Measurements from ENCODE around the gene POLR2I. TPM values are rescaled to one million over a fixed set of nuclear protein-coding genes. Genes with fewer than 3 reads are reported as not detected.

The POLR2I gene
- total and polyA plus RNA-seq, 2 experiments from 2014 or later, result 64.5 to 229 TPM

DNA sequence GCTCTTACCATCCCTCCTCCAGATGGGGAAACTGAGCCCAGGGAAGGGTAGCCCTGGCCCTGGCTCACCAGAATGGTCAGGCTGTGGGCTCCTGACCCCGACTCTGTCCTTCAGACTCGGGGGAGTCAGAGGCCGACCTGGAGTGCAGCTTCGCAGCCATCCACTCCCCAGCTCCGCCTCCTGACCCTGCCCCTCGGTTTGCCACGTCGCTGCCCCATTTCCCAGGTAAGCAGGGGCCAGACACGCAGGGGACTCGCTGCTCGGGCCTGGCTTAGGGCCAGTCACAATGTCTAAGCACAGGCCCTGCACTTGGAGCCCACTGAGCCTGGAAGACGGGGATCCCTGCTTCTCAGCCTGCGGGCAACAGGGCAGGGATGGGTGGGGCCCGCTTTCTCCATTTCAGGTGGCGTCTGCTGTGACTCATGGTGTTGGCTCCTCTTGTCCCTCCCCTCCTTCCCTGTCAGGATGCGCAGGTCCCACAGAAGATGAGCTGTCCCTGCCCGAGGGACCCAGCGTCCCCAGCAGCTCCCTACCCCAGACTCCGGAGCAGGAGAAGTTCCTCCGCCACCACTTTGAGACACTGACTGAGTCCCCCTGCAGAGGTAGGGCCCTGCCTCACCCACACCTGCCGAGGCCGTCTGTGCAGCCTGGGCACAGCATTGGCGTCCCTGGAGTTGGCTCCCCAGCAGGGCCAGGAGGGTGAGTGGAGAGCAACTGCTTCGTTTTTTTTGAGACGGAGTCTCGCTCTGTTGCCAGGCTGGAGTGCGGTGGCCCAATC is 12.9 kb downstream of the POLR2I start:
- H3K27ac ChIP-seq, result no peak overlapping the region
- peaks cover 12% of the 10 kb centered on the region for H3K4me1 ChIP-seq (ENCODE audit: low read depth)
- DNase-seq (ENCODE audit: low read depth in 1 of 2, low spot score in 1 of 2), result no peak
- TF ChIP-seq, protein P1, sequence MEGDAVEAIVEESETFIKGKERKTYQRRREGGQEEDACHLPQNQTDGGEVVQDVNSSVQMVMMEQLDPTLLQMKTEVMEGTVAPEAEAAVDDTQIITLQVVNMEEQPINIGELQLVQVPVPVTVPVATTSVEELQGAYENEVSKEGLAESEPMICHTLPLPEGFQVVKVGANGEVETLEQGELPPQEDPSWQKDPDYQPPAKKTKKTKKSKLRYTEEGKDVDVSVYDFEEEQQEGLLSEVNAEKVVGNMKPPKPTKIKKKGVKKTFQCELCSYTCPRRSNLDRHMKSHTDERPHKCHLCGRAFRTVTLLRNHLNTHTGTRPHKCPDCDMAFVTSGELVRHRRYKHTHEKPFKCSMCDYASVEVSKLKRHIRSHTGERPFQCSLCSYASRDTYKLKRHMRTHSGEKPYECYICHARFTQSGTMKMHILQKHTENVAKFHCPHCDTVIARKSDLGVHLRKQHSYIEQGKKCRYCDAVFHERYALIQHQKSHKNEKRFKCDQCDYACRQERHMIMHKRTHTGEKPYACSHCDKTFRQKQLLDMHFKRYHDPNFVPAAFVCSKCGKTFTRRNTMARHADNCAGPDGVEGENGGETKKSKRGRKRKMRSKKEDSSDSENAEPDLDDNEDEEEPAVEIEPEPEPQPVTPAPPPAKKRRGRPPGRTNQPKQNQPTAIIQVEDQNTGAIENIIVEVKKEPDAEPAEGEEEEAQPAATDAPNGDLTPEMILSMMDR (IDR thresholded peaks at IDR 0.05; ENCODE audit: low read depth, low read length), result no peak
- H3K4me3 ChIP-seq, result no peak overlapping the region
- no peaks in the 10 kb centered on the region for H3K9me3 ChIP-seq (ENCODE audit: low read depth)
- H3K27me3 ChIP-seq, result no peaks in the 10 kb centered on the region
- H3K36me3 ChIP-seq, result peaks cover 1% of the 10 kb centered on the region

DNA sequence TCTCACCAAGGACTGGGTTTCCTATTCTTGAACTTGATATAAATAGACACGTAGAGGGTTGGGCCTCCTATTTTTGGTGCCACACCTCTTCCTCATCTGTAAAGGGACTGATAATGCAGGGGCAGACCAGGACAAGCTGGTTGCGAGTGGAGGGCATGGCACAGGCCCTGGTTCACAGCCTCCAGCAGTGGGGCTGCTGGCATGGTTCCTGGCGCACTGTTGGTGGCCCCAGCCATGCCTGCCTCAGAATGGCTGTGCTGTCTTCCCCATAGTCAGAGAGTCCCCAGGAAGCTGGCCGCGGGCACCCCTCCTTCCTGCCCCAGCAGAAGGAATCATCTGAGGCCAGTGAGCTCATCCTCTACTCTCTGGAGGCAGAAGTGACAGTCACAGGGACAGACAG is 14.2 kb downstream of the POLR2I start:
- no peaks in the 10 kb centered on the region for H3K27me3 ChIP-seq
- peak in 1 of 2 donors; percentile 30 for DNase-seq (ENCODE audit: low read depth in 1 of 2, low spot score in 1 of 2)
- no peak overlapping the region for H3K4me3 ChIP-seq
- peak overlapping the region; percentile 6 for H3K27ac ChIP-seq
- H3K9me3 ChIP-seq (ENCODE audit: low read depth), result no peaks in the 10 kb centered on the region
- peaks cover 12% of the 10 kb centered on the region for H3K4me1 ChIP-seq (ENCODE audit: low read depth)
- TF ChIP-seq, protein P1 (IDR thresholded peaks at IDR 0.05; ENCODE audit: low read depth, low read length), result no peak
- H3K36me3 ChIP-seq, result no peaks in the 10 kb centered on the region

DNA sequence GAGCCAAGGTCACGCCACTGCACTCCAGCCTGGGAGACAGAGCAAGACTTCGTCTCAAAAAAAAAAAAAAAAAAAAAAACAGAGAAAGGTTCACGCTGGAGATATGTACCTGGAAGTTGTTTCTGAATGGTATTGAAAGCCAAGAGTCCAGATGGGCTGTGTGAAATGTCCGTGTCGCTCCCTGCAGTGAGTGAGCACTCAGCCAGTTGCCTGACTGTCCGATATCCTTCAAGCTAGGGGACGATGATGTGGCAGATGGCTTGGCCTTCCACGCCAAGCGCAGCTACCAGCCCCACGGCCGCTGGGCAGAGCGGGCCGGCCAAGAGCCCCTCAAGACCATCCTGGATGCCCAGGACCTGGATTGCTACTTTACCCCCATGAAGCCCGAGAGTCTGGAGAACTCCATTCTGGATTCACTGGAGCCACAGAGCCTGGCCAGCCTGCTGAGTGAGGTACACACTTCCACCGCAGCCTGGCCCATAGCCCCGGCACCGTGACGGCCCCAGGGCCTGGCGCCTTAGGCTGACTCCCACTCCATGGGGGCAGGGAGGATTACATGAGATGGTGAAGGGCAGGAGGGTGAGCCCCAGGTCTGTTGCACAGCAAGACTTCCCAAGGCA is 15.4 kb downstream of the POLR2I start:
- H3K9me3 ChIP-seq (ENCODE audit: low read depth), result no peaks in the 10 kb centered on the region
- peaks cover 12% of the 10 kb centered on the region for H3K4me1 ChIP-seq (ENCODE audit: low read depth)
- no peak for DNase-seq (ENCODE audit: low read depth in 1 of 2, low spot score in 1 of 2)
- no peak overlapping the region for H3K27ac ChIP-seq
- no peak overlapping the region for H3K4me3 ChIP-seq
- H3K36me3 ChIP-seq, result no peaks in the 10 kb centered on the region
- TF ChIP-seq, protein P1 (IDR thresholded peaks at IDR 0.05; ENCODE audit: low read depth, low read length), result no peak
- no peaks in the 10 kb centered on the region for H3K27me3 ChIP-seq

DNA sequence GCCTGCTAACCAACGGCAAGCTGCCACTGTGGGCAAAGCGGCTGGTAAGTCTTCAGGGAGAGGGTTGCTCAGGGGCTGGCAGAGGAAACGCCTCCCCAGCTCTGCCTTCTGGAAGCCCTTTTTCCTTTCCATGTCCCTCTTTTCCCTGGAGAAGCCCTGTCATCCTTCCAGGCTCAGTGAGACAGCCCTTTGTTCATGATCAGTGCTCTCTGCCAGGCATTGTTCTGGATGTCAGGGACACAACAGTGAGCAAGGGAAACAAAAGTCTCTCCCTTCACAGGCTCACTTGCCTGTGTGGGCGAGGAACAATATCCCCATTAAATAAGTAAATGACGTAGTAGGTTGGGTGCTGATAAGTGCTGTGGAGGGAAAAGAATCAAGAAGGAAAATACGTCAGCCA is 17.6 kb downstream of the POLR2I start:
- TF ChIP-seq, protein P1 (IDR thresholded peaks at IDR 0.05; ENCODE audit: low read depth, low read length), result no peak
- Histone ChIP-seq H3K27me3 (no peaks in the 10 kb centered on the region), H3K4me1 (ENCODE audit: low read depth) (peaks cover 12% of the 10 kb centered on the region), H3K9me3 (ENCODE audit: low read depth) (no peaks in the 10 kb centered on the region), H3K4me3 (no peak overlapping the region), H3K36me3 (no peaks in the 10 kb centered on the region), H3K27ac (no peak overlapping the region)
- DNase-seq (ENCODE audit: low read depth in 1 of 2, low spot score in 1 of 2), result no peak

DNA sequence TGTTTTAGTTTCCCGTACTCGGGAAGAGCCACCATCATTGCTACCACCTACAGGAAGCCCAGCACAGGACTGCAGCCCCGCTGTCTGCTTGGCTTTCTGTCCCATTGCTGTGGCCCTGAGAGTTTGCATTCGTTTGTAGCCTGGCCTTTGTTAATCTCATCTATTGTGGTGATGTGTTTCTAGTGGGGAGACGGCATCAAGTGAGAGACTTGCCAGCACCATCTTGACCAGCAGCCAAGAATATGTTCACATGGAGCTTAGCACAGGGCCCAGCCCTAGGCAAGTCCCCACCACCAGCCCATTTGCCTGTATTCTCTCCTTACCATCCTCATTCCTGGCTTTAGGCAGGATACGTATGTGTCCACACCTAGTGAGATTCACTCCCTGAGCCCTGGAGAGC is 21.0 kb downstream of the POLR2I start:
- Histone ChIP-seq H3K27me3 (no peaks in the 10 kb centered on the region), H3K4me1 (ENCODE audit: low read depth) (no peaks in the 10 kb centered on the region), H3K9me3 (ENCODE audit: low read depth) (no peaks in the 10 kb centered on the region), H3K27ac (no peak overlapping the region), H3K36me3 (no peaks in the 10 kb centered on the region), H3K4me3 (no peak overlapping the region)
- peak in 1 of 2 donors; percentile 5 for DNase-seq (ENCODE audit: low read depth in 1 of 2, low spot score in 1 of 2)
- TF ChIP-seq, protein P1 (IDR thresholded peaks at IDR 0.05; ENCODE audit: low read depth, low read length), result no peak

All from cardiac muscle cell (in vitro differentiated cells and primary cell).